GM19351 (cell line): Measurements from ENCODE around the gene PDZD2.
"Not testable (repeated sequence)": the region's sequence is repeated elsewhere in the genome, so short reads cannot be mapped to it uniquely, and the experiment has no call there.

Experiments used
- ATAC-seq: cut with Tn5 transposase; IDR thresholded peaks from one replicate; pipeline ENCODE4 v1.9.1; 2021; ENCODE audit warnings: mild to moderate bottlenecking, moderate library complexity; ENCODE audit not compliant: unreplicated experiment

The PDZD2 gene

GRCh38 chr5:32090755-32091128 lies 451.8 kb downstream of the PDZD2 start:
- ATAC-seq = no peak

GRCh38 chr5:32092938-32093812 lies 454.2 kb downstream of the PDZD2 start:
- ATAC-seq = peak; percentile 91

- no peak for ATAC-seq
These were observed 455.8 kb downstream of the PDZD2 start for GRCh38 chr5:32094691-32095090.

- no peak for ATAC-seq
These were observed 456.3 kb downstream of the PDZD2 start for GRCh38 chr5:32095261-32095671.

GRCh38 chr5:32096891-32097595 lies 458.1 kb downstream of the PDZD2 start:
- ATAC-seq = no peak

- no peak for ATAC-seq
These were observed 459.4 kb downstream of the PDZD2 start for GRCh38 chr5:32098291-32098690.

GRCh38 chr5:32098890-32099310 lies 460.0 kb downstream of the PDZD2 start:
- no peak for ATAC-seq

GRCh38 chr5:32099486-32100035 lies 460.6 kb downstream of the PDZD2 start:
- ATAC-seq = no peak

- ATAC-seq = no peak
These were observed 461.3 kb downstream of the PDZD2 start for GRCh38 chr5:32100230-32100629.

GRCh38 chr5:32100691-32101302 lies 461.9 kb downstream of the PDZD2 start:
- no peak for ATAC-seq

GRCh38 chr5:32102254-32102986 lies 463.5 kb downstream of the PDZD2 start:
- ATAC-seq = no peak

- no peak for ATAC-seq
These were observed 464.6 kb downstream of the PDZD2 start for GRCh38 chr5:32103521-32103920.

GRCh38 chr5:32107291-32107690 lies 468.4 kb downstream of the PDZD2 start:
- no peak for ATAC-seq

GRCh38 chr5:32108167-32108566 lies 469.2 kb downstream of the PDZD2 start:
- ATAC-seq = no peak

GRCh38 chr5:32109236-32109635 lies 470.3 kb downstream of the PDZD2 start:
- ATAC-seq = no peak

GRCh38 chr5:32110111-32110696 lies 471.3 kb downstream of the PDZD2 start:
- ATAC-seq = no peak

GRCh38 chr5:32115985-32116384 lies 477.1 kb downstream of the PDZD2 start:
- ATAC-seq = no peak

GRCh38 chr5:32116574-32117313 lies 477.8 kb downstream of the PDZD2 start:
- no peak for ATAC-seq

GRCh38 chr5:32118922-32119321 lies 480.0 kb downstream of the PDZD2 start:
- not testable (repeated sequence) for ATAC-seq
